ENCODE data around the gene PIRT. TPM values are rescaled to one million over a fixed set of nuclear protein-coding genes. Genes with fewer than 3 reads are reported as not detected.
"Not testable (repeated sequence)": the region's sequence is repeated elsewhere in the genome, so short reads cannot be mapped to it uniquely, and the experiment has no call there.

Gene PIRT
- total RNA-seq, 4 donors from 2014 or later, result not detected

GRCh38 chr17:10871914-10872313, 34.0 kb upstream of the PIRT start:
- no peaks in the 10 kb centered on the region for H3K27me3 ChIP-seq
- peak; percentile 5 to 20 for DNase-seq
- intact Hi-C loops (cut with DNase I), result loop anchor here (10.0 kb wide), 1 partner anchor 773 kb away; no protein-coding TSS in a partner anchor
- 44 to 49% methylated on average over 5 of the region's 5 CpGs for WGBS, 2 donors
- H3K36me3 ChIP-seq, result no peaks in the 10 kb centered on the region
- no peaks in the 10 kb centered on the region for H3K9me3 ChIP-seq
- H3K4me3 ChIP-seq (replicated peaks in 1 of 3), result no peak overlapping the region
- H3K4me1 ChIP-seq, result no peaks in the 10 kb centered on the region
- TF ChIP-seq CTCF (IDR thresholded peaks at IDR 0.05) (no peak), POLR2A (IDR thresholded peaks at IDR 0.05) (no peak)
- no peak overlapping the region for H3K27ac ChIP-seq

GRCh38 chr17:10870336-10871050, 32.6 kb upstream of the PIRT start:
- 88 to 92% methylated on average over 8 of the region's 8 CpGs for WGBS, 2 donors
- no peak for DNase-seq
- Histone ChIP-seq H3K9me3 (no peaks in the 10 kb centered on the region), H3K36me3 (no peaks in the 10 kb centered on the region), H3K27ac (no peak overlapping the region), H3K4me1 (no peaks in the 10 kb centered on the region), H3K27me3 (no peaks in the 10 kb centered on the region), H3K4me3 (replicated peaks in 1 of 3) (no peak overlapping the region)
- TF ChIP-seq POLR2A (IDR thresholded peaks at IDR 0.05) (no peak), CTCF (IDR thresholded peaks at IDR 0.05) (no peak)
- intact Hi-C loops (cut with DNase I), result loop anchor here (10.0 kb wide), 1 partner anchor 774 kb away; no protein-coding TSS in a partner anchor

GRCh38 chr17:10868744-10869143, 30.9 kb upstream of the PIRT start:
- H3K27ac ChIP-seq; H3K36me3 ChIP-seq; H3K4me1 ChIP-seq; H3K9me3 ChIP-seq; H3K4me3 ChIP-seq (replicated peaks in 1 of 3); DNase-seq; intact Hi-C loops (cut with DNase I); H3K27me3 ChIP-seq: not testable (repeated sequence)
- WGBS, 2 donors, result 86 to 92% methylated on average over 2 of the region's 2 CpGs

- 84 to 94% methylated on average over 3 of the region's 3 CpGs for WGBS, 2 donors
- intact Hi-C loops (cut with DNase I), result no loop called here
- TF ChIP-seq POLR2A (IDR thresholded peaks at IDR 0.05), result no peak
- TF ChIP-seq CTCF (IDR thresholded peaks at IDR 0.05), result no peak
- no peaks in the 10 kb centered on the region for H3K9me3 ChIP-seq
- DNase-seq, result no peak
- no peak overlapping the region for H3K4me3 ChIP-seq (replicated peaks in 1 of 3)
- no peak overlapping the region for H3K27ac ChIP-seq
- no peaks in the 10 kb centered on the region for H3K27me3 ChIP-seq
- H3K36me3 ChIP-seq, result no peaks in the 10 kb centered on the region
- H3K4me1 ChIP-seq, result no peaks in the 10 kb centered on the region
Measured at GRCh38 chr17:10859051-10859450, 21.2 kb upstream of the PIRT start.

- no peaks in the 10 kb centered on the region for H3K36me3 ChIP-seq
- no peaks in the 10 kb centered on the region for H3K9me3 ChIP-seq
- WGBS, 2 donors, result 44 to 48% methylated on average over 4 of the region's 4 CpGs
- H3K4me1 ChIP-seq, result no peaks in the 10 kb centered on the region
- H3K27me3 ChIP-seq, result no peaks in the 10 kb centered on the region
- TF ChIP-seq CTCF (IDR thresholded peaks at IDR 0.05) (no peak), POLR2A (IDR thresholded peaks at IDR 0.05) (no peak)
- no peak overlapping the region for H3K4me3 ChIP-seq (replicated peaks in 1 of 3)
- H3K27ac ChIP-seq, result no peak overlapping the region
- DNase-seq, result no peak
- intact Hi-C loops (cut with DNase I), result no loop called here
Measured at GRCh38 chr17:10857976-10858375, 20.1 kb upstream of the PIRT start.

GRCh38 chr17:10846636-10847035, 8.7 kb upstream of the PIRT start:
- H3K27ac ChIP-seq; H3K27me3 ChIP-seq; H3K4me1 ChIP-seq; H3K36me3 ChIP-seq; DNase-seq; H3K4me3 ChIP-seq (replicated peaks in 1 of 3); H3K9me3 ChIP-seq: not testable (repeated sequence)
- intact Hi-C loops (cut with DNase I), result loop anchor here (5.0 kb wide), 2 partner anchors 94 to 199 kb away; no protein-coding TSS in a partner anchor
- WGBS, 2 donors, result 84 to 89% methylated on average over 6 of the region's 6 CpGs

Measured in thyroid gland (tissue), 4 donors.